Effector CD4-positive, alpha-beta T cell (primary cell): Measurements from ENCODE around the gene GIGYF2.
"Not testable (repeated sequence)": the region's sequence is repeated elsewhere in the genome, so short reads cannot be mapped to it uniquely, and the experiment has no call there.

Source experiments
- DNase-seq: peaks from one replicate; pipeline ENCODE4 v3.0.0-alpha.2; 2020

GIGYF2 gene

GRCh38 chr2:232691117-232691516 is 6.0 kb upstream of the GIGYF2 start:
- not testable (repeated sequence) for DNase-seq

- DNase-seq: no peak
Observed at GRCh38 chr2:232693344-232693743, 3.8 kb upstream of the GIGYF2 start.

- no peak for DNase-seq
Observed at GRCh38 chr2:232696609-232697058, 497 bp upstream of the GIGYF2 start.

GRCh38 chr2:232697807-232698110 is 628 bp downstream of the GIGYF2 start:
- no peak for DNase-seq

GRCh38 chr2:232698556-232699091 is 1.5 kb downstream of the GIGYF2 start:
- DNase-seq: no peak

- DNase-seq: no peak
Observed at GRCh38 chr2:232699110-232699509, 2.0 kb downstream of the GIGYF2 start.

GRCh38 chr2:232700154-232700553 is 3.0 kb downstream of the GIGYF2 start:
- no peak for DNase-seq

GRCh38 chr2:232707076-232707475 is 9.9 kb downstream of the GIGYF2 start:
- no peak for DNase-seq

- no peak for DNase-seq
Observed at GRCh38 chr2:232713505-232713904, 16.4 kb downstream of the GIGYF2 start.

- no peak for DNase-seq
Observed at GRCh38 chr2:232714969-232715368, 17.8 kb downstream of the GIGYF2 start.

- not testable (repeated sequence) for DNase-seq
Observed at GRCh38 chr2:232720056-232720455, 22.9 kb downstream of the GIGYF2 start.

- no peak for DNase-seq
Observed at GRCh38 chr2:232721261-232721660, 24.1 kb downstream of the GIGYF2 start.

GRCh38 chr2:232721882-232722281 is 24.8 kb downstream of the GIGYF2 start:
- no peak for DNase-seq

GRCh38 chr2:232723027-232723426 is 25.9 kb downstream of the GIGYF2 start:
- DNase-seq: no peak

GRCh38 chr2:232728785-232729184 is 31.7 kb downstream of the GIGYF2 start:
- DNase-seq: no peak

GRCh38 chr2:232731470-232731869 is 34.3 kb downstream of the GIGYF2 start:
- no peak for DNase-seq

- DNase-seq: no peak
Observed at GRCh38 chr2:232741294-232741693, 44.2 kb downstream of the GIGYF2 start.

GRCh38 chr2:232741972-232742371 is 44.8 kb downstream of the GIGYF2 start:
- DNase-seq: no peak

GRCh38 chr2:232744963-232745362 is 47.8 kb downstream of the GIGYF2 start:
- no peak for DNase-seq

- no peak for DNase-seq
Observed at GRCh38 chr2:232748038-232748437, 50.9 kb downstream of the GIGYF2 start.

GRCh38 chr2:232749331-232749730 is 52.2 kb downstream of the GIGYF2 start:
- DNase-seq: no peak

- no peak for DNase-seq
Observed at GRCh38 chr2:232750135-232750671, 53.1 kb downstream of the GIGYF2 start.

GRCh38 chr2:232757905-232758304 is 60.8 kb downstream of the GIGYF2 start:
- DNase-seq: no peak

- DNase-seq: no peak
Observed at GRCh38 chr2:232761301-232761907, 64.3 kb downstream of the GIGYF2 start.

- DNase-seq: no peak
Observed at GRCh38 chr2:232767866-232768265, 70.7 kb downstream of the GIGYF2 start.
